ENCODE results near the gene SLC5A5.

The SLC5A5 gene

DNA sequence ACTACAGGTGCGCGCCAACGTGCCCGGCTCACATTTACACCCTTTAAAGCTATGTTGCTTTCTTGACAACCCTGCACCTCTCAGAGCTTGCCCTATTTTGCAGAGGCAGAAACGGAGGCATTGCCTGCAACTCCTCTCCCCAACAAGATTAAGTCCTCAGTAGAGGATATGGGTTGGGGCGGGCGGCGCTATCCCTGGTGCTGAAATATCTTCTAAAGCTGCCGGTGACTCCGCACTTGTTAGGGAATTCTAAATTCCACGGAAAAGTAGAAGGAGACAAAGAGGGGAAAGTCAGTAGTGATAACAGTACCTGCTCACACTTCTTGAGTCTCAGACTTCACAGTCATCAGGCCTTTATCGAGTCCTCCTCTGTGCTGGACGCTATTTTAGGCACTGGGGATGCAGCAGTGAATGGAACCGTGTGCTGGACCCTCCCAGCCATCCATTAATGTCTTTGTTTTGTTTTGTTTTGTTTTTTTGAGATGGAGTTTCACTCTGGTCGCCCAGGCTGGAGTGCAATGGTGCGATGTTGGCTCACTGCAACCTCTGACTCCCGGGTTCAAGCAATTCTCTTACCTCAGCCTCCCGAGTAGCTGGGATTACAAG is 18.0 kb downstream of the SLC5A5 start:
- POLR2A ChIA-PET (ENCODE audit: low non-redundant PET) = no interaction called here
- CTCF ChIA-PET = interaction anchor here (0.6 to 1.1 kb wide), 2 partner anchors 26 to 159 kb away, joined by 3 to 7 read pairs; no protein-coding TSS in a partner anchor
- no peak for TF ChIP-seq CTCF (conservative IDR thresholded peaks at IDR 0.05; ENCODE audit: low read depth)
- DNase-seq (ENCODE audit: low spot score) = peak; percentile 67
- H3K27ac ChIP-seq = no peak overlapping the region

DNA sequence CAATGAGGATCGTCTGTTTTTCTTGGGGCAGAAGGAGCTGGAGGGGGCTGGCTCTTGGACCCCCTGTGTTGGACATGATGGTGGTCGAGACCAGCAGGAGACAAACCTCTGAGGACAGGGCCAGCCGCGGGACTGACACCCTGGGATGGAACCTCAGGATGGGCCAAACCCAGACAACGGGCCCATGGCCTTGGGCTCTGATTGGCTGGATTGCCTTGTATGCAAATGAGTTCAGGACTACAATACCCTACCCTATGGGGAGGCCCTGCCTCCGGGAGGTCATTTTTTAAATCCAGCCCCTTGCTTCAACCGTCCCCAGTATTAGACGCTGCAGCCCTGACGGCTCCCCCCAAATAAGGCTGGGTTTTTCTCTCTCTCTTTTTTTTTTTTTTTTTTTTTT is 22.0 kb downstream of the SLC5A5 start:
- H3K27ac ChIP-seq = no peak overlapping the region
- no peak for DNase-seq (ENCODE audit: low spot score)
- no peak for TF ChIP-seq CTCF (conservative IDR thresholded peaks at IDR 0.05; ENCODE audit: low read depth)
- POLR2A ChIA-PET (ENCODE audit: low non-redundant PET) = no interaction called here
- CTCF ChIA-PET = no interaction called here

GRCh38 chr19:17902701-17903100 is 31.0 kb downstream of the SLC5A5 start:
- peak overlapping the region; percentile 55 for H3K27ac ChIP-seq
- DNase-seq (ENCODE audit: low spot score) = peak; percentile 48
- no peak for TF ChIP-seq CTCF (conservative IDR thresholded peaks at IDR 0.05; ENCODE audit: low read depth)
- CTCF ChIA-PET = no interaction called here
- POLR2A ChIA-PET (ENCODE audit: low non-redundant PET) = no interaction called here

- H3K27ac ChIP-seq = no peak overlapping the region
- TF ChIP-seq CTCF (conservative IDR thresholded peaks at IDR 0.05; ENCODE audit: low read depth) = no peak
- POLR2A ChIA-PET (ENCODE audit: low non-redundant PET) = interaction anchor here (1.1 kb wide), 1 partner anchor 24 kb away, joined by 3 read pairs; the partner anchor contains the start of gene CCDC124
- CTCF ChIA-PET = interaction anchor here (0.8 kb wide), 1 partner anchor 53 kb away, joined by 4 read pairs; no protein-coding TSS in a partner anchor
- no peak for DNase-seq (ENCODE audit: low spot score)
These were observed 36.5 kb downstream of the SLC5A5 start for GRCh38 chr19:17908244-17908643.

DNA sequence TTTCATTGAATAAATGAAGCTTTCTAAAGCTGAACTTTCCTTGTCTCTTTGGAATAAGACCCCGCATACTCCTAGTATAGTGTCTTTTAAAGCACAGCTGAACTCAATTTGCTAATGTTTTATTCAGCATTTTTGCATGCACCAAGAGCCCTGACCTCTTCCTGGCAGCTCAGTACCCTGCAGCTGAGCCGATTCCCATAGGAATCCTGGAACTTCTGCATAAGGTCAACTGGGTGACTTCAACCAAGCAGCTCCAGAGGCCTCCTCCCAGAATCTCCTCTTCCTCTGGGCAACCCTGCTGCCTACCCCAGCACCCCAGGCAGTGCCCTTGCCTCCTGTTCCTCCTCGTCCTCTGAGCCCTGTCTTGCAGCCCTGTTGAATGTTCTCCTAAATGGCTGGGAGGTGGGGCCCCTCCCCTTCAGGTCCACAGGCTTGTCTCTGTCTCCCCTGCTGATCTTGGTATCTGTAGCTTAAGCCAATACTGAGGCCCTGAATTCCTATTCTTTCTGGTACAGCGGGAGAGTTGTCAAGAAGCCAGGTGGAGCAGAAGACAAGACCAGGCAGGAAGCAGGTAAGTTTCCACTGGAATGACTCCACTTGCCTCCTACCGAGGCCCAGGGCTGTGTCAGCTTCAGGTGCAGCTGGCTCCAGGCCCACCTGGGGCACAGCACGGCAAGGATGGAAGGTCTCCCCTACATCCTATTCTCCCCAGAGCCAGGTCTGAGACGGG is 37.4 kb downstream of the SLC5A5 start:
- H3K27ac ChIP-seq = peak overlapping the region; percentile 56
- ChIA-PET CTCF (interaction anchor here (0.5 to 0.8 kb wide), 3 partner anchors 17 to 251 kb away, joined by 3 to 4 read pairs (median 3); no protein-coding TSS in a partner anchor), POLR2A (ENCODE audit: low non-redundant PET) (interaction anchor here (1.1 kb wide), 1 partner anchor 23 kb away, joined by 3 read pairs; the partner anchor contains the start of gene CCDC124)
- no peak for DNase-seq (ENCODE audit: low spot score)
- TF ChIP-seq CTCF (conservative IDR thresholded peaks at IDR 0.05; ENCODE audit: low read depth) = no peak

- no peak for TF ChIP-seq CTCF (conservative IDR thresholded peaks at IDR 0.05; ENCODE audit: low read depth)
- ChIA-PET CTCF (interaction anchor here (0.6 kb wide), 1 partner anchor 461 kb away, joined by 7 read pairs; no protein-coding TSS in a partner anchor), POLR2A (ENCODE audit: low non-redundant PET) (no interaction called here)
- H3K27ac ChIP-seq = no peak overlapping the region
- DNase-seq (ENCODE audit: low spot score) = no peak
These were observed 39.1 kb downstream of the SLC5A5 start for GRCh38 chr19:17910791-17911360.
